GM18951 (cell line): ENCODE data around the gene DNAL4.

Experiments
- POLR2A ChIP-seq: IDR thresholded peaks from 4 replicates; pipeline ENCODE4 v1.6.1; 2011; ENCODE audit warnings: mild to moderate bottlenecking; ENCODE audit not compliant: insufficient read length, insufficient read depth; ENCODE audit errors: extremely low read depth
- in situ Hi-C: fragments of 300-500 bp; cut with MboI; formaldehyde crosslinking; loops from one replicate; pipeline ENCODE4 v1.12.0; 2022; ENCODE audit warnings: low sequenced_read_pairs, mixed read lengths, inconsistent platforms; ENCODE audit not compliant: unreplicated experiment

The DNAL4 gene

GRCh38 chr22:38793721-38794466 lies at the start of gene DNAL4:
TSS of gene DNAL4 (minus strand) at chr22:38794143. CDS start at chr22:38782731, 11,412 bp downstream.
- in situ Hi-C loops: no loop called here
- peak; percentile 56 for TF ChIP-seq POLR2A

- TF ChIP-seq POLR2A: no peak
- in situ Hi-C loops: no loop called here
Observed at GRCh38 chr22:38843201-38843656, 49.3 kb upstream of the DNAL4 start.

- in situ Hi-C loops: no loop called here
Observed at GRCh38 chr22:38842512-38843200, 48.7 kb upstream of the DNAL4 start.

GRCh38 chr22:38841635-38842034 lies 47.7 kb upstream of the DNAL4 start:
- in situ Hi-C loops: no loop called here
- no peak for TF ChIP-seq POLR2A

More at GRCh38 chr22:38842512-38843200, 48.7 kb upstream of the DNAL4 start:
- no peak for TF ChIP-seq POLR2A

GRCh38 chr22:38841211-38841610 lies 47.3 kb upstream of the DNAL4 start:
- in situ Hi-C loops: no loop called here
- TF ChIP-seq POLR2A: no peak

GRCh38 chr22:38840129-38840528 lies 46.2 kb upstream of the DNAL4 start:
- in situ Hi-C loops: no loop called here
- no peak for TF ChIP-seq POLR2A

- no peak for TF ChIP-seq POLR2A
- in situ Hi-C loops: no loop called here
Observed at GRCh38 chr22:38839686-38840085, 45.7 kb upstream of the DNAL4 start.

GRCh38 chr22:38837414-38837928 lies 43.5 kb upstream of the DNAL4 start:
- in situ Hi-C loops: no loop called here
- TF ChIP-seq POLR2A: no peak

- no peak for TF ChIP-seq POLR2A
- in situ Hi-C loops: no loop called here
Observed at GRCh38 chr22:38835888-38836301, 42.0 kb upstream of the DNAL4 start.

- in situ Hi-C loops: no loop called here
- no peak for TF ChIP-seq POLR2A
Observed at GRCh38 chr22:38834991-38835390, 41.0 kb upstream of the DNAL4 start.

- TF ChIP-seq POLR2A: no peak
- in situ Hi-C loops: no loop called here
Observed at GRCh38 chr22:38834215-38834953, 40.4 kb upstream of the DNAL4 start.

- in situ Hi-C loops: no loop called here
- no peak for TF ChIP-seq POLR2A
Observed at GRCh38 chr22:38833061-38833460, 39.1 kb upstream of the DNAL4 start.

- in situ Hi-C loops: no loop called here
- TF ChIP-seq POLR2A: no peak
Observed at GRCh38 chr22:38832005-38832978, 38.3 kb upstream of the DNAL4 start.
